DOHH2 (cell line): ENCODE measurements around the gene NRCAM.

Source experiments
- EZH2phosphoT487 ChIP-seq: fragments of 200-600 bp; sonication (generic); IDR thresholded peaks from 2 replicates; pipeline ENCODE4 v1.6.1; 2017; ENCODE audit warnings: borderline replicate concordance, mild to moderate bottlenecking, antibody characterized with exemption, low read length, moderate library complexity, mixed read lengths
- TF ChIP-seq, protein P1 (sequence below): fragments of 200-600 bp; sonication (generic); IDR thresholded peaks from one replicate; pipeline ENCODE4 v1.5.1; 2014; ENCODE audit warnings: antibody characterized with exemption, mild to moderate bottlenecking, low read depth, low read length; ENCODE audit not compliant: poor library complexity, severe bottlenecking

DNA sequence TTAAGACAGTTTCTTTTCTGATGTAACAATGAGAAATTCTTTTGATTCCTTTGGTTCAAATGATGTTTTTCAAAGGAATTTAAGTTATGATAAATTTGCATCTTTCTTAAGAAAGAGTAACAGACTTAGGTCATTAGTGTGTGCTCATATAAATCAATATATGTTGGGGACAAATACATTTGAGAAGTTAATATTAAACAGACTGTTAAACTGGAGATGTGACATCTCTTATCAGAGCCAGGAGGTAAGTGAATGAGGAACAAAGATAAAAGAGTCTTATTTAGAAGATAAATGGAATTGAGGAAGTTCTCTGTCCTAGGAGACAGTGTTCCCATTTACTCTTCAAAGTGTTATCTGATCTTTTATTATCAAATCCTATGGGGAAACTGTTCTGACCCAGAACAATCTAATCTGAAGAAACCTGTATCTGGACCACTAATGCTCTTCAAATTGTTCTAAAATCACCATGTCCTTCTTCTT is 221.2 kb downstream of the NRCAM start:
- TF ChIP-seq, protein P1, sequence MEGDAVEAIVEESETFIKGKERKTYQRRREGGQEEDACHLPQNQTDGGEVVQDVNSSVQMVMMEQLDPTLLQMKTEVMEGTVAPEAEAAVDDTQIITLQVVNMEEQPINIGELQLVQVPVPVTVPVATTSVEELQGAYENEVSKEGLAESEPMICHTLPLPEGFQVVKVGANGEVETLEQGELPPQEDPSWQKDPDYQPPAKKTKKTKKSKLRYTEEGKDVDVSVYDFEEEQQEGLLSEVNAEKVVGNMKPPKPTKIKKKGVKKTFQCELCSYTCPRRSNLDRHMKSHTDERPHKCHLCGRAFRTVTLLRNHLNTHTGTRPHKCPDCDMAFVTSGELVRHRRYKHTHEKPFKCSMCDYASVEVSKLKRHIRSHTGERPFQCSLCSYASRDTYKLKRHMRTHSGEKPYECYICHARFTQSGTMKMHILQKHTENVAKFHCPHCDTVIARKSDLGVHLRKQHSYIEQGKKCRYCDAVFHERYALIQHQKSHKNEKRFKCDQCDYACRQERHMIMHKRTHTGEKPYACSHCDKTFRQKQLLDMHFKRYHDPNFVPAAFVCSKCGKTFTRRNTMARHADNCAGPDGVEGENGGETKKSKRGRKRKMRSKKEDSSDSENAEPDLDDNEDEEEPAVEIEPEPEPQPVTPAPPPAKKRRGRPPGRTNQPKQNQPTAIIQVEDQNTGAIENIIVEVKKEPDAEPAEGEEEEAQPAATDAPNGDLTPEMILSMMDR: no peak
- TF ChIP-seq EZH2phosphoT487: no peak
